Raji (cell line): ENCODE results near the gene ZNF83.

Source experiments
- POLR2A ChIP-seq: IDR thresholded peaks from 2 replicates; pipeline ENCODE4 v1.6.1; 2011; ENCODE audit warnings: low read depth, low read length, control low read depth; ENCODE audit not compliant: insufficient read depth

Gene ZNF83

DNA sequence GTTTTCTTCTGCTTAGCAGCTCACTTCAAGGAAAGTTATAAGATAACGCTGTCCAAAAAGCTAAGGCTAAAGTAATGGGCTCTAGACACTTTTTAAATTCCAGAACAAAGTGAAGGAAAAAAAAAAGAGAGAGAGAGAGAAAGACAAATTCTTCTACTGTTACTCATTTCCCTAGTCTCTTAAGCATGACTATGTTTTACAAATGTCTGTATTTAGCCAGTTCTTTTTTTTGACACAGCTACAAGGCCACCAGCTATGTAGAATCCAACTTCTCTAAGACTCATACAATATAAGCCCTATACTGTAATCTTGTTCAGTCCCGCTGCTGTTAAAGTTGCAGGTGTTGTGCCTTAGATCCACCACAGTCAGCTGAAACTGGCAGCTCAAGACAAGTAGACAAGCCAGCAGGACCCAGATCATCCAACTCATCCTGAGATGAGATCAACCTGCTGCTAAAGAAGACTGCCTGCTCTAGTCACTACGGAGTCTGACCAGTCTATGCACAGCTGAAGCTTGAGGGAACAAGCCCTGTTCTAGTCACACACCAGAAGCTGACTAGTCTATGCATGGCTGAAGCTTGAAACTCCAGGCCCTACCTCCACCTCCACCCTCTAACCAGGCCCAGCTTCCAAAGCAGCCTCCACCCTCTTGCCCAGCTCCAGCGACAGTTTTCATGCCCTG, 10.3 kb upstream of the ZNF83 start:
- TF ChIP-seq POLR2A: no peak

DNA sequence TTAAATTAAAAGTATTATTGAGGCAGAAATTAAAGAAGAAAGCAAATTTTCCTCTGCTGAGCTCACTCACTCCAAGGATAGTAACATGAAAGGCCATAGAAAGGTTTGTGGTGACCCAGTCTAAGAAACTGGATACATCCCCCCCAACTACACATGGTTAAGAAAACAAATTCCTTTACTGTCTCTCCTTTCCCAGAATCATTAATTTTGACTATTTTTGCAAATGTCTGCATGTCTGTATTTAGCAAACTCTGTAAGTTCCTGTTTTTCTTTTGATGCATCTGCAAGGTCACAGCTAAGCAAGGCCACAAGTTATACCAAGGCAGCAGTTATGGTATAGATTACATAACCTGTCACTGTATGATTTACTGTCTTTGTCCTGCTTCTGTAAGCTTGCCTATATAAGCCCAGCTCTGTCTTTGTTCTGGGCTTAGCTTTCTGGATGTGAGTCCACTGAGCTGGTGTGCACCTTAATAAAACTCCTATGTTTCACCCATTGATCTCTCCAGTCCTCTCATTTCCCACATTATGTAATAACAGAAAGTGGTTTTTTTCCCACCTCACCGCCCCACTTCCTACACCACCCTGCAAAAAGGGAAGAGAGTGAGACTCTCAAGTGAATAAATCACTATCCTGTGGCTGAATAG, 8.5 kb upstream of the ZNF83 start:
- no peak for TF ChIP-seq POLR2A

GRCh38 chr19:52640916-52641315, 2.8 kb upstream of the ZNF83 start:
- no peak for TF ChIP-seq POLR2A

DNA sequence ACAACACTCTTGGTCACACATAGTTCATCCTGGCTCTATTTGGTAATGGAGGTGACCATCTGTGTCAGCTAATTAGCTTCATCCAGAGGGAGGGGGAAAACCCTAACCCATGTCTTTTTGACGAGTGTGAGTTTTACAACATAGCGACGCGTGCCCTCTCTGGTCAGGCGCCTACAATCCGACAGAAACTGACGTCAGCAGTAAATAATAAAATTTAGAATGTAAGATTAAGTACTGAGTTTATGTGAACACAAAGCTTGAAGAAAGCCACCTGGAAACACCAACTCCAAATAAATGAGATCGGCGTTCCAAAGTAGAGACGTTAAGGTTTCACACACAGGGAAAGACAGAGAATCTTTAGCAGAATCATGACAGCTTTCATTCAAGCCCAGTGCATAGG, 1.8 kb upstream of the ZNF83 start:
- TF ChIP-seq POLR2A: no peak

GRCh38 chr19:52638601-52639000, 446 bp upstream of the ZNF83 start:
- TF ChIP-seq POLR2A: no peak

DNA sequence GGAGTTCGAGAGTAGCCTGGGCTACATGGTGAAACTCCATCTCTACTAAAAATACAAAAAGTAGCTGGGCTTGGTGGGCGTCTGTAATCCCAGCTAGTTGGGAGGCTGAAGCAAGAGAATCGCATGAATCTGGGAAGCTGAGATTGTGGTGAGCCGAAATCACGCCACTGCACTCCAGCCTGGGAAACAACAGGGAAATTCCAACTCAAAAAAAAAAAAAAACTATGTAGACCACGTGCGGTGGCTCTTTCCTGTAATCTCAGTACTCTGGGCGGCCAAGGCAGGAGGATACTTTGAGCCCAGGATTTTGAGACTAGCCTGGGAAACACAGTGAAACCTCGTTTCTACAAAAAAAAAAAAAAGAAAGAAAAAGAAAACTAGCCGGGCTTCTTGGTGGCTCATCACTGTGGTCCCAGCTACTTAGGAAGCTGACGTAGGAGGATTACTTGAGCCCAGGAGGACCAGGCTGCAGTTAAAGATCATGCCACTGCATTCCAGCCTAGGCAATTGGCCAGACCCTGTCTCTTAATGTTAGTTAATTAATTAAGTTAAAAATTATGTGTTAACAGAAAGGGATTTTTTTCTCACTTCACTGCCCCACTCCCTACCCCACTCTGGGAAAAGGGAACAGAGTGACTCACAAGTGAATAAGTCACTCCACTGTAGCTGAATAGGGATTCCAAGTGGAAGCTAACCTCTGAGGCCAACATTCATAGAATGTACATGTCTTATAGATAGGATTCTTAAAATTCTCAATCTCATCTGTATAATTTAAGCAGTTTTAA, 2.2 kb downstream of the ZNF83 start:
- no peak for TF ChIP-seq POLR2A

- no peak for TF ChIP-seq POLR2A
These were observed 11.2 kb downstream of the ZNF83 start for GRCh38 chr19:52626915-52627314.

- TF ChIP-seq POLR2A: no peak
These were observed 15.9 kb downstream of the ZNF83 start for GRCh38 chr19:52622261-52622660.

GRCh38 chr19:52621376-52621775, 16.8 kb downstream of the ZNF83 start:
- no peak for TF ChIP-seq POLR2A

GRCh38 chr19:52613299-52613906, 24.8 kb downstream of the ZNF83 start:
- TF ChIP-seq POLR2A: no peak

GRCh38 chr19:52603558-52604207, 34.5 kb downstream of the ZNF83 start:
- TF ChIP-seq POLR2A: no peak

- TF ChIP-seq POLR2A: no peak
These were observed 35.2 kb downstream of the ZNF83 start for GRCh38 chr19:52602941-52603340.

GRCh38 chr19:52601025-52601973, 36.9 kb downstream of the ZNF83 start:
- TF ChIP-seq POLR2A: peak; percentile 79

DNA sequence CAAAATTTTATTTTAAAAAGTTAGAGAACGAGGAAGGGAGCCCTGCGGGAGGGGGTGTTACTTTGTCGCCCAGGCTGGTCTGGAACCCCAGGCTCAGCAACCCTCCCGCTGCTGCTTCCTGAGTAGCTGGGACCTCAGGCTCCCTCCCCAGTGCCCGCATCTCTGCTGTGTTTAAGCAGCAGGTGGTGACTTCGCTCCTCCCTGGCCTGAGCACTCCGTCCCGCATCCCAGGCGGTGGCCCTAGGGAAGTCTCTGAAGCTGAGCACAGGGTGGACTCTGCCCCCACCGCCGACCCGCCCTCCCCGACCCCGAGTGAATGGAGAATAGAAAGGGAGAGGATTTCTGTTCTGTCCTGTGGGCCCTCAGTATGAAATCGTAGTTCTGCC, 37.5 kb downstream of the ZNF83 start:
- TF ChIP-seq POLR2A: no peak
